SK-N-MC (cell line): Measurements from ENCODE around the gene GCSH.

Experiments used
- EZH2 ChIP-seq: fragments of 200-600 bp; sonication (generic); IDR thresholded peaks from one replicate; pipeline ENCODE4 v1.6.1; 2017; ENCODE audit warnings: antibody characterized with exemption
- FOXP2 ChIP-seq: optimal IDR thresholded peaks from 2 replicates; pipeline ENCODE3; 2011; ENCODE audit warnings: mild to moderate bottlenecking, moderate library complexity; ENCODE audit not compliant: insufficient read depth; ENCODE audit errors: extremely low read length, control extremely low read depth
- POLR2AphosphoS5 ChIP-seq: IDR thresholded peaks from 2 replicates; pipeline ENCODE4 v1.6.1; 2012; ENCODE audit warnings: mild to moderate bottlenecking, low read depth, low read length, borderline replicate concordance

GRCh38 chr16:81112453-81112852, 16.3 kb upstream of the GCSH start:
- no peak for TF ChIP-seq POLR2AphosphoS5
- TF ChIP-seq EZH2, result no peak
- TF ChIP-seq FOXP2, result no peak
